Endothelial cell of umbilical vein (primary cell): Measurements from ENCODE around the gene ITPKC. TPM values are rescaled to one million over a fixed set of nuclear protein-coding genes. Genes with fewer than 3 reads are reported as not detected.

Experiments used
- BruUV-seq: library from RNA; stranded (reverse); fragments of 400-500 nt; replicated peaks from 2 replicates; lab custom pipeline; 2021; lab: Mats Ljungman, UMichigan
- CTCF ChIA-PET: fragments of 300-600, 350-600 bp; sonication (Branson Sonifier 250); formaldehyde crosslinking; loops from one replicate; lab custom pipeline; 2021; ENCODE audit warnings: antibody characterized with exemption, inconsistent platforms; lab: Charles Lee
- POLR2A ChIA-PET: fragments of 300-600, 350-600 bp; sonication (Branson Sonifier 250); formaldehyde crosslinking; loops from one replicate; lab custom pipeline; 2021; ENCODE audit warnings: antibody characterized with exemption, inconsistent platforms; lab: Charles Lee
- DNase-seq: peaks from one replicate; pipeline ENCODE4 v3.0.0-alpha.2; 2011; ENCODE audit warnings: low read depth, low spot score
- FAIRE-seq: peaks from 2 replicates; lab custom pipeline; 2011; peaks lifted over from hg19 to GRCh38; lab: Jason Lieb, UNC
- H2AFZ ChIP-seq: 2 replicates; pipeline ENCODE4 v1.6.0; 2012; ENCODE audit warnings: low read depth, low read length, control low read depth, inconsistent platforms
- H3K27ac ChIP-seq: 2 replicates; pipeline ENCODE4 v1.5.1; 2011; ENCODE audit warnings: low read depth, mild to moderate bottlenecking, control low read depth, low read length, moderate library complexity; ENCODE audit not compliant: insufficient read depth
- H3K27me3 ChIP-seq, 2 experiments: 2 replicates each; pipeline versions ENCODE4 v1.6.0 to v1.6.1; 2011; ENCODE audit warnings: low read length in 2 of 2, mixed read lengths in 1 of 2; ENCODE audit not compliant: control insufficient read depth in 2 of 2, insufficient read depth in 2 of 2
- H3K36me3 ChIP-seq, 2 experiments: 2 replicates in 1 of 2; 3 replicates in 1 of 2; pipeline ENCODE4 v1.5.1; 2011; ENCODE audit warnings: low read length in 2 of 2, mild to moderate bottlenecking in 1 of 2, moderate library complexity in 1 of 2; ENCODE audit not compliant: control insufficient read depth in 2 of 2, insufficient read depth in 2 of 2; ENCODE audit errors: extremely low read depth in 1 of 2
- H3K4me1 ChIP-seq: 3 replicates; pipeline ENCODE4 v1.5.1; 2011; ENCODE audit warnings: mild to moderate bottlenecking, low read length; ENCODE audit not compliant: control insufficient read depth, insufficient read depth; ENCODE audit errors: extremely low read depth
- H3K4me2 ChIP-seq: 2 replicates; pipeline ENCODE4 v1.6.1; 2011; ENCODE audit warnings: low read length, control low read depth, mixed read lengths; ENCODE audit not compliant: insufficient read depth
- H3K4me3 ChIP-seq, 3 experiments: fragments of 200-600 bp in 1 of 3; sonication (generic), shearing (Covaris generic) in 1 of 3; replicated peaks in 1 of 3; 2 replicates each; pipeline ENCODE4 v1.5.1; 2011 to 2016; ENCODE audit warnings: control low read depth in 3 of 3, low read length in 3 of 3, mild to moderate bottlenecking in 2 of 3, inconsistent platforms in 1 of 3, low read depth in 1 of 3, moderate library complexity in 1 of 3; ENCODE audit not compliant: insufficient read depth in 1 of 3
- H3K79me2 ChIP-seq: 2 replicates; pipeline ENCODE4 v1.6.0; 2012; ENCODE audit warnings: low read length, inconsistent platforms; ENCODE audit not compliant: control insufficient read depth, insufficient read depth
- H3K9ac ChIP-seq: replicated peaks from 2 replicates; pipeline ENCODE3; 2011; ENCODE audit warnings: low read length, control low read depth; ENCODE audit not compliant: insufficient read depth; ENCODE audit errors: extremely low read depth
- H3K9me1 ChIP-seq: replicated peaks from 3 replicates; pipeline ENCODE4 v1.6.0; 2011; ENCODE audit warnings: mild to moderate bottlenecking, low read length; ENCODE audit not compliant: control insufficient read depth, insufficient read depth; ENCODE audit errors: extremely low read depth
- H3K9me3 ChIP-seq: replicated peaks from 2 replicates; pipeline ENCODE4 v1.5.1; 2012; ENCODE audit warnings: low read length, inconsistent platforms; ENCODE audit not compliant: control insufficient read depth, insufficient read depth
- H4K20me1 ChIP-seq: replicated peaks from 2 replicates; pipeline ENCODE3; 2011; ENCODE audit warnings: mild to moderate bottlenecking, low read length; ENCODE audit not compliant: control insufficient read depth, insufficient read depth; ENCODE audit errors: extremely low read depth
- EZH2 ChIP-seq: IDR thresholded peaks from 2 replicates; pipeline ENCODE4 v1.6.1; 2012; ENCODE audit warnings: borderline replicate concordance, low read depth, mild to moderate bottlenecking, moderate library complexity, low read length, inconsistent platforms; ENCODE audit not compliant: severe bottlenecking
- FOS ChIP-seq: IDR thresholded peaks from 2 replicates; pipeline ENCODE4 v1.6.1; 2011; ENCODE audit warnings: mild to moderate bottlenecking, low read length, moderate library complexity, borderline replicate concordance; ENCODE audit not compliant: insufficient read depth
- GATA2 ChIP-seq: IDR thresholded peaks from 2 replicates; pipeline ENCODE4 v1.7.0; 2011; ENCODE audit warnings: low read depth, mild to moderate bottlenecking, moderate library complexity, mixed read lengths, low read length; ENCODE audit not compliant: insufficient read length, insufficient read depth
- JUN ChIP-seq: IDR thresholded peaks from 2 replicates; pipeline ENCODE4 v1.6.1; 2011; ENCODE audit warnings: borderline replicate concordance, low read depth; ENCODE audit not compliant: insufficient read length, insufficient read depth
- MYC ChIP-seq: IDR thresholded peaks from one replicate; pipeline ENCODE4 v1.6.1; 2011; ENCODE audit warnings: mild to moderate bottlenecking, low read depth, low read length
- POLR2A ChIP-seq: IDR thresholded peaks from 2 replicates; pipeline ENCODE4 v1.6.1; 2012; ENCODE audit warnings: low read depth, mild to moderate bottlenecking, control low read depth, low read length
- POLR2AphosphoS5 ChIP-seq: IDR thresholded peaks from 2 replicates; pipeline ENCODE4 v1.6.1; 2012; ENCODE audit warnings: low read depth, mild to moderate bottlenecking, control low read depth, low read length, moderate library complexity; ENCODE audit not compliant: insufficient read depth
- dilution Hi-C: fragments of 300-500 bp; cut with MboI; formaldehyde crosslinking; loops from one replicate; pipeline ENCODE4 v1.15.0; 2019; ENCODE audit warnings: low sequenced_read_pairs; ENCODE audit not compliant: extremely low pct_ligation_motif_present
- intact Hi-C: fragments of 100-400 bp; cut with micrococcal nuclease; formaldehyde crosslinking; loops from one replicate; pipeline ENCODE4 v1.10.0; 2022
- polyA plus RNA-seq, 4 experiments: library from polyadenylated mRNA; depleted of rRNA in 3 of 4; stranded (reverse) in 3 of 4; unstranded in 1 of 4; fragments of >200 nt; gene quantifications; 2 replicates each; pipeline versions ENCODE4 v1.2.1 to v1.2.3, GENCODE V29; 2011 to 2012; ENCODE audit warnings: missing spikeins in 1 of 4
- total RNA-seq: library from RNA; stranded (reverse); gene quantifications from 2 replicates; pipeline ENCODE4 v1.2.3, GENCODE V29; 2021
- TF ChIP-seq, protein P1 (sequence below), 2 donors: IDR thresholded peaks; 1 replicate in 1 of 2; 2 replicates in 1 of 2; pipeline ENCODE4 v1.5.1; 2011; ENCODE audit warnings: low read length in 2 of 2, mild to moderate bottlenecking in 2 of 2, moderate library complexity in 2 of 2, control low read depth in 1 of 2, inconsistent platforms in 1 of 2, low read depth in 1 of 2; ENCODE audit not compliant: insufficient read depth in 1 of 2; ENCODE audit errors: extremely low read depth in 1 of 2
- TF ChIP-seq, protein P2 (sequence below): IDR thresholded peaks from 2 replicates; pipeline ENCODE4 v1.6.1; 2011; ENCODE audit not compliant: insufficient read depth, insufficient read length

Gene ITPKC
- total and polyA plus RNA-seq, 2 donors (not counting 3 experiments of a cell fraction or from before 2014, with no cell fraction given) = 7.3 to 16.1 TPM

- DNase-seq (no peak), FAIRE-seq (no peak)
- Histone ChIP-seq H3K36me3 (peaks cover 0 to 29% of the 10 kb centered on the region in 2 experiments), H4K20me1 (no peaks in the 10 kb centered on the region), H2AFZ (no peak overlapping the region), H3K9ac (no peak overlapping the region), H3K9me3 (no peaks in the 10 kb centered on the region), H3K27me3 (no peaks in the 10 kb centered on the region), H3K27ac (no peak overlapping the region), H3K4me2 (no peak overlapping the region), H3K4me3 (no peak overlapping the region), H3K79me2 (peaks cover 17% of the 10 kb centered on the region), H3K4me1 (peaks cover 6% of the 10 kb centered on the region), H3K9me1 (no peaks in the 10 kb centered on the region)
- intact Hi-C loops (no loop called here), dilution Hi-C loops (no loop called here)
- ChIA-PET POLR2A (no interaction called here), CTCF (no interaction called here)
- TF ChIP-seq JUN (no peak), EZH2 (no peak), POLR2AphosphoS5 (no peak), MYC (no peak), GATA2 (no peak), POLR2A (no peak), FOS (no peak)
- TF ChIP-seq, protein P1, sequence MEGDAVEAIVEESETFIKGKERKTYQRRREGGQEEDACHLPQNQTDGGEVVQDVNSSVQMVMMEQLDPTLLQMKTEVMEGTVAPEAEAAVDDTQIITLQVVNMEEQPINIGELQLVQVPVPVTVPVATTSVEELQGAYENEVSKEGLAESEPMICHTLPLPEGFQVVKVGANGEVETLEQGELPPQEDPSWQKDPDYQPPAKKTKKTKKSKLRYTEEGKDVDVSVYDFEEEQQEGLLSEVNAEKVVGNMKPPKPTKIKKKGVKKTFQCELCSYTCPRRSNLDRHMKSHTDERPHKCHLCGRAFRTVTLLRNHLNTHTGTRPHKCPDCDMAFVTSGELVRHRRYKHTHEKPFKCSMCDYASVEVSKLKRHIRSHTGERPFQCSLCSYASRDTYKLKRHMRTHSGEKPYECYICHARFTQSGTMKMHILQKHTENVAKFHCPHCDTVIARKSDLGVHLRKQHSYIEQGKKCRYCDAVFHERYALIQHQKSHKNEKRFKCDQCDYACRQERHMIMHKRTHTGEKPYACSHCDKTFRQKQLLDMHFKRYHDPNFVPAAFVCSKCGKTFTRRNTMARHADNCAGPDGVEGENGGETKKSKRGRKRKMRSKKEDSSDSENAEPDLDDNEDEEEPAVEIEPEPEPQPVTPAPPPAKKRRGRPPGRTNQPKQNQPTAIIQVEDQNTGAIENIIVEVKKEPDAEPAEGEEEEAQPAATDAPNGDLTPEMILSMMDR (IDR thresholded peaks at IDR 0.05; ENCODE audit: extremely low read depth in 1 of 2, insufficient read depth in 1 of 2, low read depth in 1 of 2, low read length in 2 of 2) = no peak
- TF ChIP-seq, protein P2, sequence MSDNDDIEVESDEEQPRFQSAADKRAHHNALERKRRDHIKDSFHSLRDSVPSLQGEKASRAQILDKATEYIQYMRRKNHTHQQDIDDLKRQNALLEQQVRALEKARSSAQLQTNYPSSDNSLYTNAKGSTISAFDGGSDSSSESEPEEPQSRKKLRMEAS = no peak
- BruUV-seq = no TSS peak
These were observed 32.6 kb upstream of the ITPKC start for GRCh38 chr19:40684280-40684679.
